ENCODE results near the gene ABL2. TPM values are rescaled to one million over a fixed set of nuclear protein-coding genes. Genes with fewer than 3 reads are reported as not detected.
A peak's percentile ranks its signal among the peaks of the same experiment; 100 is the strongest.

Gene ABL2
- total RNA-seq, 1 donor from 2014 or later, result 18.6 TPM

DNA sequence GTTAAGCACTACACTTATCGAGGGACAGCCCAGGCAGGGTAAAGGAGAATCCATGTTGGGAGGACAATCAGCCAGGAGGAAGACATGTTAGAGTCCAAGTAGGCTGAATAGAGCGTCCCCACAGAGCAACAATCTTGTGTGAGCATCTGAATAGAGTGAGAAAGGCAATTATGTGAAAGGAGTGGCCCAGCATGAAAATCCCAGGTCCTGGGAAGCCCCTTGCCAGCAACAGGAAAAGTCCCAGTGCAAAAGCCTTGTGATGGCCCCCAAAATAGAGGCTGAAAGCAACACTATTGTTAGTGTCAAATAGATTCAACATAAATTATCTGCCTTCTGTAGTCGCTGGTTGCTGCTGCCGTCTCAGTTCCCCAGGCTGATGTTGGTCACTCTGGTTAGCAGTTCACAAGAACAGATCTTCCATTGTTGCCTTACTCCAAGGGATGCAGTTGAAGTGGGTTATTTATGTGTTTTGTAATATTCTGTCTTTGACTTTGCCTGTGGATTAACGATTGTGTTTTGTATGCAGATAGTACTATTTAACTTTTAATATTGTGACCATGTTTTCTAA, 12.1 kb upstream of the ABL2 start:
- no peak overlapping the region for H3K4me3 Mint-ChIP-seq
- no peaks in the 10 kb centered on the region for H3K9me3 Mint-ChIP-seq
- no peak for DNase-seq (ENCODE audit: extremely low spot score, unreplicated experiment)
- H3K36me3 Mint-ChIP-seq, result no peaks in the 10 kb centered on the region
- H3K4me1 Mint-ChIP-seq (ENCODE audit: unreplicated experiment), result no peaks in the 10 kb centered on the region
- no peak overlapping the region for H3K27ac Mint-ChIP-seq
- TF ChIP-seq, protein P1, sequence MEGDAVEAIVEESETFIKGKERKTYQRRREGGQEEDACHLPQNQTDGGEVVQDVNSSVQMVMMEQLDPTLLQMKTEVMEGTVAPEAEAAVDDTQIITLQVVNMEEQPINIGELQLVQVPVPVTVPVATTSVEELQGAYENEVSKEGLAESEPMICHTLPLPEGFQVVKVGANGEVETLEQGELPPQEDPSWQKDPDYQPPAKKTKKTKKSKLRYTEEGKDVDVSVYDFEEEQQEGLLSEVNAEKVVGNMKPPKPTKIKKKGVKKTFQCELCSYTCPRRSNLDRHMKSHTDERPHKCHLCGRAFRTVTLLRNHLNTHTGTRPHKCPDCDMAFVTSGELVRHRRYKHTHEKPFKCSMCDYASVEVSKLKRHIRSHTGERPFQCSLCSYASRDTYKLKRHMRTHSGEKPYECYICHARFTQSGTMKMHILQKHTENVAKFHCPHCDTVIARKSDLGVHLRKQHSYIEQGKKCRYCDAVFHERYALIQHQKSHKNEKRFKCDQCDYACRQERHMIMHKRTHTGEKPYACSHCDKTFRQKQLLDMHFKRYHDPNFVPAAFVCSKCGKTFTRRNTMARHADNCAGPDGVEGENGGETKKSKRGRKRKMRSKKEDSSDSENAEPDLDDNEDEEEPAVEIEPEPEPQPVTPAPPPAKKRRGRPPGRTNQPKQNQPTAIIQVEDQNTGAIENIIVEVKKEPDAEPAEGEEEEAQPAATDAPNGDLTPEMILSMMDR (conservative IDR thresholded peaks at IDR 0.05), result no peak
- no peaks in the 10 kb centered on the region for H3K27me3 Mint-ChIP-seq

DNA sequence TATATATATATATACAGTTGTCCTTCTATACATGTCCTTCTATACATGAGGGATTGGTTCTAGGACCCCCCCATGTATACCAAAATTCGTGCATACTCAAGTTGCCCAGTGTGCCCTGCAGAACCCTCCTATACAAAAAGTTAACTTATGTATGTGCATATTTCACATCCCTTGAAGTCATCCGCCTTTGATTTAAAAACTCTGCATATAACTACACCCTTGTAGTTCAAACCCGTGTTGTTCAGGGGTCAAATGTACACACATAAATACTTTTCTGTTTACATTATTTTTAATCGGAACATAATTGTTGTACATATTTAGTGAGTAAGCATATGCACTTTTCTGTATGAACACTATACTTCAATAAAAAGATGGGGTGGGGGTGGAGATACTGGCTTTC, 7.7 kb upstream of the ABL2 start:
- Mint-ChIP-seq H3K4me3 (no peak overlapping the region), H3K4me1 (ENCODE audit: unreplicated experiment) (no peaks in the 10 kb centered on the region), H3K36me3 (no peaks in the 10 kb centered on the region), H3K27me3 (no peaks in the 10 kb centered on the region), H3K27ac (no peak overlapping the region), H3K9me3 (no peaks in the 10 kb centered on the region)
- no peak for DNase-seq (ENCODE audit: extremely low spot score, unreplicated experiment)
- TF ChIP-seq, protein P1 (conservative IDR thresholded peaks at IDR 0.05), result no peak

DNA sequence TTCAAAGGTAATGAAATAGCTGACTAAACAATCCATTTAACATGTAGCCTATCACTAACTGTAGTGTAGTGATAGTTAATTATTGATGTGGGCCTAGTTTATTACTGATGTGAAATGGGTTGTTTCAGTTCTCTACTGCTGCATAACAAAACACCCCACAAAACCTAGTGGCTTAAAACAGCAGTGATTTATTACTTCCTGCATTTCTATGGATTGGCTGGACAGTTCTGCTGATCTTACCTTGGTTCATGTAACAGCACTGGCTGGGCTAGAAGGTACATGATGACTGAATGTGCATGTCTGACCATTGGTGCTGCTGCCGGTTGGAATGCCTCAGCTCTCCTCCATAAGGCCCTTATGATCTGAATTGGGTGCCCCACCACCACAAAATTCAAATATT, 5.4 kb upstream of the ABL2 start:
- Mint-ChIP-seq H3K4me3 (no peak overlapping the region), H3K36me3 (no peaks in the 10 kb centered on the region), H3K9me3 (no peaks in the 10 kb centered on the region), H3K4me1 (ENCODE audit: unreplicated experiment) (peaks cover 4% of the 10 kb centered on the region), H3K27me3 (no peaks in the 10 kb centered on the region), H3K27ac (no peak overlapping the region)
- TF ChIP-seq, protein P1 (conservative IDR thresholded peaks at IDR 0.05), result no peak
- no peak for DNase-seq (ENCODE audit: extremely low spot score, unreplicated experiment)

DNA sequence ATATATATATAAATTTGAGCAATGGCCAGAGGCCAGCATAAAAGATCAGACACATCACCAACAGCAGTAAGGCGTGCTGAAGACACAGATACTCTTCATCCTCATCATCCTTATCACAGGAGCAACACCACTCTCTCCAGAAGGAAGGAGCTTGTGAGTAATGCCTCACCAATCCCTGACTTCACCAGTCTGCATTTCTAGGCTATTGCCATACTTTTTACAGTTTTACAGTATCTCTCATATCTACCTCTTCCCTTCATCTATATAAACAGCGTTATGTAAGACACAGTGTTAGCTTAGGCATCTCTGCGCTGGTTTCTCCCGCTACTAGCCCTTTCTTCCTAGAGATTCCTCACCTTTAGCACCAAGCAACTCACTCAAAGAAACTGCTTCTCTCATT, 2.4 kb upstream of the ABL2 start:
- Mint-ChIP-seq H3K9me3 (no peaks in the 10 kb centered on the region), H3K4me3 (peak overlapping the region; percentile 34), H3K27me3 (no peaks in the 10 kb centered on the region), H3K4me1 (ENCODE audit: unreplicated experiment) (peaks cover 20% of the 10 kb centered on the region), H3K27ac (no peak overlapping the region), H3K36me3 (peaks cover 10% of the 10 kb centered on the region)
- TF ChIP-seq, protein P1 (conservative IDR thresholded peaks at IDR 0.05), result no peak
- no peak for DNase-seq (ENCODE audit: extremely low spot score, unreplicated experiment)

DNA sequence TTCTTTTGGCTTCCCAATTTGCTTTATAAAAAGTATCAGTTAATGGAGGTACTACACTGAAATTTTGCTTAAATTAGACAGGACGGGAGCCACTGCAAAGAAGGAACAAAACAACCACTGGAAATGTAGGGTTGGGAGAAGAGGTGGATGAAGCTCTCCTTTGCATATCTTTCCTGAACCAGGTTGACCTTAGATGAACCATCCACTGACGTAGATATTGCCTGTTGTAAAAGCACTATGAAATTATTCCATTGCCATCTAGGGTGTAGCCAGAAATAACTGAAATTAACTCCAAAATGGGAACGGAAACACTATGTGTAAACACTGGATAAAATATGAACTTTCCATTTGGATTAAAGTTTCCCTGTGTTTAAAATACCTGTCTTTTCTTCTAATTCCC, 1.2 kb upstream of the ABL2 start:
- TF ChIP-seq, protein P1 (conservative IDR thresholded peaks at IDR 0.05), result no peak
- H3K27me3 Mint-ChIP-seq, result no peaks in the 10 kb centered on the region
- no peak for DNase-seq (ENCODE audit: extremely low spot score, unreplicated experiment)
- peaks cover 14% of the 10 kb centered on the region for H3K36me3 Mint-ChIP-seq
- H3K4me1 Mint-ChIP-seq (ENCODE audit: unreplicated experiment), result peaks cover 26% of the 10 kb centered on the region
- H3K9me3 Mint-ChIP-seq, result no peaks in the 10 kb centered on the region
- H3K27ac Mint-ChIP-seq, result peak overlapping the region; percentile 82
- peak overlapping the region; percentile 95 for H3K4me3 Mint-ChIP-seq

DNA sequence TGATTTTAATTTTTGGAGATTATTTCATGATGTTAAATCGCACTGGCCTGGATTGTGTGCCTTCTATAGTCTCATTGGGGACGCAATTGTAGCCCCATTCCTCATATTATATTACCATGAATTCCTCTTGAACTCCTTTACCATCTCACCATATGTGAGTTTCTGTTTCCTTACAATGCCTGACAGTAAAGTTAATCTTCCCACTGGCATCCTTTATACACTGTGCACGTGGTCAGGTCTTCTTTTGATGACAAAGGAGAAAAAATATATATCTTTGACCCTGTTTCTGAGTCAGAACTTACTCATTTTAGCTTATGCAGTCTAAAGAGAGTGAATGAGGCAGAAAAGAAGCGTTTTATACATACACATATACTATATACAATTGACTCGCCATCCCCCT, 774 bp upstream of the ABL2 start:
- Mint-ChIP-seq H3K36me3 (peaks cover 14% of the 10 kb centered on the region), H3K9me3 (no peaks in the 10 kb centered on the region), H3K4me3 (peak overlapping the region; percentile 95), H3K27me3 (no peaks in the 10 kb centered on the region), H3K4me1 (ENCODE audit: unreplicated experiment) (peaks cover 26% of the 10 kb centered on the region), H3K27ac (peak overlapping the region; percentile 82)
- TF ChIP-seq, protein P1 (conservative IDR thresholded peaks at IDR 0.05), result no peak
- DNase-seq (ENCODE audit: extremely low spot score, unreplicated experiment), result no peak
